GM19324 (cell line): Measurements from ENCODE around the gene QPRT.
"Not testable (repeated sequence)": the region's sequence is repeated elsewhere in the genome, so short reads cannot be mapped to it uniquely, and the experiment has no call there.

Experiments
- ATAC-seq: cut with Tn5 transposase; IDR thresholded peaks from one replicate; pipeline ENCODE4 v1.9.1; 2021; ENCODE audit warnings: mild to moderate bottlenecking, moderate library complexity; ENCODE audit not compliant: unreplicated experiment, low FRiP score

The QPRT gene

DNA sequence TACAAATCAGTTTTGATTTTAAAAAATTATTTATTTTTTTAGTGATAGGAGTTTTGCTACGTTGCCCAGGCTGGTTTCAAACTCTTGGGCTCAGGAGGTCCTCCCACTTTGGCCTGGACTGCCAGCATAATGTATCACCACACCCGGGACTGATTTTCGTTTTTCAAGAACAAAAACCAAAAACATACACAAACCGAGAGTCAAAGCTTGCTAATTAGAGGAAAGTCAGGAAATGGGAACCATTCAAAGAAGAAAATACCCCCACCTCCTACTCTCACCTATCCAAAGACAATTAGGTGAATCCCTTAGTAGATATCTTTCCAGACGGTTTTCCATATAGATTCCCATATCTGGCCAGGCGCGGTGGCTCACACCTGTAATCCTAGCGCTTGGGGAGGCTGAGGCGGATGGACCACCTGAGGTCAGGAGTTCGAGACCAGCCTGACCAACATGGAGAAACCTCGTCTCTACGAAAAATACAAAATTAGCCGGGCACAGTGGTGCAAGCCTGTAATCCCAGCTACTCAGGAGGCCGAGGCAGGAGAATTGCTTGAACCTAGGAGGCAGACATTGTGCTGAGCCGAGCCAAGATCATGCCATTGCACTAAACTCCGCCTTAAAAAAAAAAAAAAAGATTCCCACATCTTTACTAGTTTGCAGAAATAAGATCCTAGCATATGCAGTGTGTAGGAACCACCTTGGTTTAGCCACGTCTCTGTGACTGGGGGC lies 16.8 kb upstream of the QPRT start:
- ATAC-seq = no peak

DNA sequence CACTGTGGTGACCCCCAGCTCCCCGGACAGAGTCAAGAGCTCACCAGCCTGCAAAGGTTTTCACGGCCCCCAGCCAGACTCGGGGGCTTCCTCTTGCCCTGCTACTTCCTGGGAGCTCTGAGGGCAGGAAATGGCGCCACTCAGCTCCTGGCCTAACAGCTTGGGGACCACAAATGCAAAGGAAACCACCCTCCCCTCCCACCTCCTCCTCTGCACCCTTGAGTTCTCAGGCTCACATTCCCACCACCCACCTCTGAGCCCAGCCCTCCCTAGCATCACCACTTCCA lies 16.3 kb upstream of the QPRT start:
- ATAC-seq = no peak

DNA sequence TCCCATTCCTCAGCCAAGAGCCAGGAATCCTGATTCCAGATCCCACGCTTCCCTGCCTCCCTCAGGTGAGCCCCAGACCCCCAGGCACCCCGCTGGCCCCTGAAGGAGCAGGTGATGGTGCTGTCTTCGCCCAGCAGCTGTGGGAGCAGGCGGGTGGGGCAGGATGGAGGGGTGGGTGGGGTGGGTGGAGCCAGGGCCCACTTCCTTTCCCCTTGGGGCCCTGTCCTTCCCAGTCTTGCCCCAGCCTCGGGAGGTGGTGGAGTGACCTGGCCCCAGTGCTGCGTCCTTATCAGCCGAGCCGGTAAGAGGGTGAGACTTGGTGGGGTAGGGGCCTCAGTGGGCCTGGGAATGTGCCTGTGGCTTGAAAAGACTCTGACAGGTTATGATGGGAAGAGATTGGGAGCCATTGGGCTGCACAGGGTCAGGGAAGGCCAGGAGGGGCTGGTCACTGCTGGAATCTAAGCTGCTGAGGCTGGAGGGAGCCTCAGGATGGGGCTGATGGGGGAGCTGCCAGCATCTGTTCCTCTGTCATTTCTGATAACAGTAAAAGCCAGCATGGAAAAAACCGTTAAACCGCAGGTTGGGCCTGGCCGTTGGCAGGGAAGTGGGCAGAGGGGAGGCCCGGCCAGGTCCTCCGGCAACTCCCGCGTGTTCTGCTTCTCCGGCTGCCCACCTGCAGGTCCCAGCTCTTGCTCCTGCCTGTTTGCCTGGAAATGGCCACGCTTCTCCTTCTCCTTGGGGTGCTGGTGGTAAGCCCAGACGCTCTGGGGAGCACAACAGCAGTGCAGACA lies 15.8 kb upstream of the QPRT start, which contains the start of gene SPN:
TSS of gene SPN (plus strand) at position 232 of the 791 bp plus-strand sequence. CDS start at position 714, 482 bp downstream.
- no peak for ATAC-seq

GRCh38 chr16:29663807-29664090 lies 15.2 kb upstream of the QPRT start:
- ATAC-seq = no peak

DNA sequence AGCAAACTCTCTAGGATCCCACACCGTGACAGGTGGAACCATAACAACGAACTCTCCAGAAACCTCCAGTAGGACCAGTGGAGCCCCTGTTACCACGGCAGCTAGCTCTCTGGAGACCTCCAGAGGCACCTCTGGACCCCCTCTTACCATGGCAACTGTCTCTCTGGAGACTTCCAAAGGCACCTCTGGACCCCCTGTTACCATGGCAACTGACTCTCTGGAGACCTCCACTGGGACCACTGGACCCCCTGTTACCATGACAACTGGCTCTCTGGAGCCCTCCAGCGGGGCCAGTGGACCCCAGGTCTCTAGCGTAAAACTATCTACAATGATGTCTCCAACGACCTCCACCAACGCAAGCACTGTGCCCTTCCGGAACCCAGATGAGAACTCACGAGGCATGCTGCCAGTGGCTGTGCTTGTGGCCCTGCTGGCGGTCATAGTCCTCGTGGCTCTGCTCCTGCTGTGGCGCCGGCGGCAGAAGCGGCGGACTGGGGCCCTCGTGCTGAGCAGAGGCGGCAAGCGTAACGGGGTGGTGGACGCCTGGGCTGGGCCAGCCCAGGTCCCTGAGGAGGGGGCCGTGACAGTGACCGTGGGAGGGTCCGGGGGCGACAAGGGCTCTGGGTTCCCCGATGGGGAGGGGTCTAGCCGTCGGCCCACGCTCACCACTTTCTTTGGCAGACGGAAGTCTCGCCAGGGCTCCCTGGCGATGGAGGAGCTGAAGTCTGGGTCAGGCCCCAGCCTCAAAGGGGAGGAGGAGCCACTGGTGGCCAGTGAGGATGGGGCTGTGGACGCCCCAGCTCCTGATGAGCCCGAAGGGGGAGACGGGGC lies 14.7 kb upstream of the QPRT start:
- ATAC-seq = no peak

- no peak for ATAC-seq
These were observed 13.5 kb upstream of the QPRT start for GRCh38 chr16:29665294-29666077.

DNA sequence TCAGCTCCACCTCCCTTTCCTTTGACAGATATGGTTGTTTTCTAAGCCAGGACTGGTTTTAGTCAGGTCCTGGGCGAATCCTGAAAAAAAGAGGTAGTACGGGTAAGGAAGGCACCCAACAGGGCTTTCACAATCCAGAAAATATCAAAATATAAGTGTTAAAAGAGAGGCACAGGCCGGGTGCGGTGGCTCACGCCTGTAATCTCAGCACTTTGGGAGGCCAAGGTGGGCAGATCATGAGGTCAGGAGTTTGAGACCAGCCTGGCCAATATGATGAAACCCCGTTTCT lies 11.7 kb upstream of the QPRT start:
- not testable (repeated sequence) for ATAC-seq

GRCh38 chr16:29667755-29668154 lies 11.2 kb upstream of the QPRT start:
- ATAC-seq = no peak

DNA sequence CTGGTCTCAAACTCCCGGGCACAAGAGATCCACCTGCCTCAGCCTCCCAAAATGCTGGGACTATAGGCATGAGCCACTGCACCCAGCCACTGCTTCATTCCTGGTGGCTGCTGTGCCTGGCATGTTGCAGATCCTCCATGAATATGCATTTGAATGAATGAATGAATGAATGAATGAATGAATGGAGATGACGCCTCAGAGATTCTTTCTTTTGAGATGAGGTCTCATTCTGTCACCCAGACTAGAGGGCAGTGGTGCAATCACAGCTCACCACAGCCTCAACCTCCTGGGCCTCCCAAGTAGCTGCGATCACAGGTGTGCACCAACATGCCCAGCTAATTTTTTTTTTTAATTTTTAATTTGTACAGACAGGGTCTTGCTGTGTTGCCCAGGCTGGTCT lies 10.7 kb upstream of the QPRT start:
- ATAC-seq = no peak

DNA sequence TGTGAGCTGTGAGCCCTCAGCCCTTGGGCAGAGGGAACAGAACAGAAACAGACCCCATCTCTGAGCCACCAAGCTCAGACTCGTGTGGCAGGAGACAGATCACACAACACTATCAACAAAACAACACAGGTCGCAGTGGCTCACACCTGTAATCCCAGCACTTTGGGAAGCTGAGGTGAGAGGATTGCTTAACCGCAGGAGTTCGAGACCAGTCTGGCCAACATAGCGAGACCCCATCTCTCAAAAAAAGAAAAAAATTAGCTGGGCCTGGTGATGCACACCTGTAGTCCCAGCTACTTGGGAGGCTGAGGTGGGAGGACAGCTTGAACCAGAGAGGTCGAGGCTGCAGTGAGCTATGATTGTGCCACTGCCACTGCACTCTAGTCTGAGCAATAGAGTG lies 5.5 kb upstream of the QPRT start:
- no peak for ATAC-seq

GRCh38 chr16:29674188-29674587 lies 4.8 kb upstream of the QPRT start:
- ATAC-seq = no peak

DNA sequence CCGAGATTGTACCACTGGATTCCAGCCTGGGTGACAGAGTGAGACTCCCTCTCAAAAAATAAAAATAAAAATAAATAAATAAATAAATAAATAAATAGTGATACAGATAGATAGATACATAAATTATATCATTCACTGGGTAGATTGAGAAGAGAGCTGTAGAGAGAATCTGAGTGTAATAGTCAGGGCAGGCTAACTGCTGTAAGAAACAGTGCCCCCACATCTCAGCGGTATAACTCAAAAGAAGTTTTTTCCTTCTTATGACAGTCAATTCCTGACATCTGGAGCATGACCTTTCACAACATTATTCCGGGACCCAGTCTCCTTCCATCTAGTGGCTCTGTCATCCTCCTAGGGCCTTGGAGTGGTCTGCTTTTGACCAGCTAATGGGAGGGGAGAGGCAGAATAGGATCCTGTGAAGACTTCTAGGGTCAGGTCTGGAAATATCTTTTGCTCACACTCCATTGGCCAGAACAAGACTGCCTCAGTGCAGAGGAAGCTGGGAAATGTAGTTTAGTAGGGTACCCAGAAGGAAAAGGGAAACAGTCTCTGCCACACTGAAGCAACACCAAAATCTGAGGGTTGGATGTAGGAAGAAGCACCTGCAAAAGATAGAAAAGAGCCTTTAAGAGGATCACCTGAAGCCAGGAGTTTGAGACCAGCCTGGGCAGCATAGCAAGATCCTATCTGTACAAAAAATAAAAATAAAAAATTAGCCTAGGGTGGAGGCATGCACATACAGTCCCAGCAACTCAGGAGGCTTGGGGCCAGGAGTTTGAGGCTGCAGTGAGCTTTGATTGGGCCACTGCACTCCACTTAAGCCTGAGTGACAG lies 3.0 kb upstream of the QPRT start:
- ATAC-seq = no peak

GRCh38 chr16:29676989-29677785 lies 1.8 kb upstream of the QPRT start:
- ATAC-seq = no peak

DNA sequence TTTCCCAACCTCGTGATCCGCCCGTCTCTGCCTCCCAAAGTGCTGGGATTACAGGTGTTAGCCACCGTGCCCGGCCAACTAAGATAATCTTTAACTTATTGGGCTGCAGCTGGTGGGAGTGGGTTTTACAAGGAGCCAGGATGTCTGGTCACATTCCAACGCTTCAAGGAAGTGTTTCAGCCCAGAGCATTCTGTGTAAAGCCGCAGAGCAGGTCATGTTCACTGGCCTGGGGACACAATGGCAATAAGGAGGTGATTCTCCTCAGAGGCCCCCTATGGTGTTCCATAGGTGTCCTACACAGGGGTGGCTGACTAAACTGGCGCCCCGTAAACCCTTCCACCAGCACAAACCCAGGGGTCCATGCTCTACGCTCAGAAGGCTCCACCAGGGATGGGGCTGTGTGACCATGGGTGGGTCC lies 1.2 kb downstream of the QPRT start:
- no peak for ATAC-seq

GRCh38 chr16:29683543-29684090 lies 4.6 kb downstream of the QPRT start:
- no peak for ATAC-seq

DNA sequence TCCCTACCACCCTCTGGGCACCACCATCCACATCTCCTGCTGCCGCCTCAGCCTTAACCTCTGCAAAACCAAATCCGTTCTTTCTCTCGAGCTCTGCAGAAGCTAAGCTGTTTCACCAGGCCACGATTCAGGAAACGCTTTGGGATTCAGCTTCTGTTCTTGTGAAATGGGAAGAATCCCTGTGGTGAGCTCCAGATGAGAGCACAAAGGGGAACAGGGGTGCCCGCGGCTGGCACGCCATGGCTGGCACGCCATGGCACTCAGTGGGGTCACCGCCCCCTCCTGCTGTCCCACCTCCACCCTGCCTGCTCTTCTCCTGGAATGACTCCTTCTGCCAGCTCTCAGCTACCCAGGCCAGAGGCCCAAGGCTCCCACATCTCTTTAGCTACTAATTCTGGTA lies 5.7 kb downstream of the QPRT start:
- ATAC-seq = no peak

GRCh38 chr16:29686740-29687332 lies 7.9 kb downstream of the QPRT start:
- ATAC-seq = no peak

GRCh38 chr16:29687755-29688154 lies 8.8 kb downstream of the QPRT start:
- ATAC-seq = no peak

- no peak for ATAC-seq
These were observed 9.2 kb downstream of the QPRT start for GRCh38 chr16:29688172-29688571.
